ENCODE results near the gene THBD. TPM values are rescaled to one million over a fixed set of nuclear protein-coding genes. Genes with fewer than 3 reads are reported as not detected.

THBD gene
- total and polyA plus RNA-seq, 9 of the 15 experiments (the other 6 are each of a cell fraction or from before 2014, with no cell fraction given): 0.07 to 0.49 (median 0.33) TPM

DNA sequence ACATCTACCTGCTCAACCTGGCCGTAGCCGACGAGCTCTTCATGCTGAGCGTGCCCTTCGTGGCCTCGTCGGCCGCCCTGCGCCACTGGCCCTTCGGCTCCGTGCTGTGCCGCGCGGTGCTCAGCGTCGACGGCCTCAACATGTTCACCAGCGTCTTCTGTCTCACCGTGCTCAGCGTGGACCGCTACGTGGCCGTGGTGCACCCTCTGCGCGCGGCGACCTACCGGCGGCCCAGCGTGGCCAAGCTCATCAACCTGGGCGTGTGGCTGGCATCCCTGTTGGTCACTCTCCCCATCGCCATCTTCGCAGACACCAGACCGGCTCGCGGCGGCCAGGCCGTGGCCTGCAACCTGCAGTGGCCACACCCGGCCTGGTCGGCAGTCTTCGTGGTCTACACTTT lies 13.7 kb downstream of the THBD start:
- CTCF ChIA-PET (ENCODE audit: low intra/inter-chr PET ratio): no interaction called here
- Histone ChIP-seq H3K4me2 (ENCODE audit: insufficient read depth, low read length) (no peak overlapping the region), H3K9me3 (replicated peaks; ENCODE audit: control insufficient read depth, insufficient read depth, low read depth, low read length) (no peaks in the 10 kb centered on the region), H3K79me2 (ENCODE audit: control insufficient read depth, insufficient read depth, low read length) (no peaks in the 10 kb centered on the region), H3K4me1 (replicated peaks in 1 of 2; ENCODE audit: control insufficient read depth in 2 of 2, insufficient read depth in 2 of 2, low read length in 2 of 2) (no peaks in the 10 kb centered on the region; a peak in 1 of 5 replicates), H3K27ac (ENCODE audit: extremely low read depth, low read depth, low read length) (no peak overlapping the region), H4K20me1 (replicated peaks; ENCODE audit: control insufficient read depth, insufficient read depth, low read length) (no peaks in the 10 kb centered on the region), H3K9ac (ENCODE audit: insufficient read depth in 1 of 2, low read depth in 2 of 2, low read length in 2 of 2) (no peak overlapping the region), H3K36me3 (ENCODE audit: control insufficient read depth, insufficient read depth, low read length) (no peaks in the 10 kb centered on the region), H3K9me1 (ENCODE audit: control insufficient read depth, insufficient read depth, low read length) (no peaks in the 10 kb centered on the region), H2AFZ (ENCODE audit: low read depth, low read length) (no peak overlapping the region), H3K4me3 (no peak overlapping the region), H3K27me3 (ENCODE audit: control insufficient read depth in 2 of 2, insufficient read depth in 2 of 2, low read length in 2 of 2) (peaks cover 0 to 46% of the 10 kb centered on the region in 2 experiments; a peak in 3 of 5 replicates)
- intact Hi-C loops (cut with micrococcal nuclease) (no loop called here), in situ Hi-C loops (cut with MboI) (no loop called here)
- no peak for ATAC-seq
- BruUV-seq (replicated peaks): no TSS peak
- POLR2A ChIA-PET: no interaction called here
- FAIRE-seq: no peak
- 54% methylated on average over 9 of the region's 41 CpGs for WGBS (ENCODE audit: insufficient coverage, low coverage, missing lambda C conversion rate)
- DNase-seq (ENCODE audit: extremely low read depth in 1 of 4, low spot score in 3 of 4): no peak
- TF ChIP-seq, protein P1, sequence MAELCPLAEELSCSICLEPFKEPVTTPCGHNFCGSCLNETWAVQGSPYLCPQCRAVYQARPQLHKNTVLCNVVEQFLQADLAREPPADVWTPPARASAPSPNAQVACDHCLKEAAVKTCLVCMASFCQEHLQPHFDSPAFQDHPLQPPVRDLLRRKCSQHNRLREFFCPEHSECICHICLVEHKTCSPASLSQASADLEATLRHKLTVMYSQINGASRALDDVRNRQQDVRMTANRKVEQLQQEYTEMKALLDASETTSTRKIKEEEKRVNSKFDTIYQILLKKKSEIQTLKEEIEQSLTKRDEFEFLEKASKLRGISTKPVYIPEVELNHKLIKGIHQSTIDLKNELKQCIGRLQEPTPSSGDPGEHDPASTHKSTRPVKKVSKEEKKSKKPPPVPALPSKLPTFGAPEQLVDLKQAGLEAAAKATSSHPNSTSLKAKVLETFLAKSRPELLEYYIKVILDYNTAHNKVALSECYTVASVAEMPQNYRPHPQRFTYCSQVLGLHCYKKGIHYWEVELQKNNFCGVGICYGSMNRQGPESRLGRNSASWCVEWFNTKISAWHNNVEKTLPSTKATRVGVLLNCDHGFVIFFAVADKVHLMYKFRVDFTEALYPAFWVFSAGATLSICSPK (IDR thresholded peaks at IDR 0.05; ENCODE audit: borderline replicate concordance): no peak
- TF ChIP-seq TGIF2 (CRISPR knock-in tag; IDR thresholded peaks at IDR 0.05) (no peak), ZNF778 (CRISPR knock-in tag; IDR thresholded peaks at IDR 0.05) (no peak), SMAD1 (IDR thresholded peaks at IDR 0.05; ENCODE audit: low read depth, low read length, partially characterized antibody) (no peak), RBM14 (IDR thresholded peaks at IDR 0.05; ENCODE audit: borderline replicate concordance, insufficient read depth, low read depth, low read length) (no peak), ZFP30 (CRISPR knock-in tag; IDR thresholded peaks at IDR 0.05; ENCODE audit: borderline replicate concordance) (no peak)
- TF ChIP-seq, protein P2, sequence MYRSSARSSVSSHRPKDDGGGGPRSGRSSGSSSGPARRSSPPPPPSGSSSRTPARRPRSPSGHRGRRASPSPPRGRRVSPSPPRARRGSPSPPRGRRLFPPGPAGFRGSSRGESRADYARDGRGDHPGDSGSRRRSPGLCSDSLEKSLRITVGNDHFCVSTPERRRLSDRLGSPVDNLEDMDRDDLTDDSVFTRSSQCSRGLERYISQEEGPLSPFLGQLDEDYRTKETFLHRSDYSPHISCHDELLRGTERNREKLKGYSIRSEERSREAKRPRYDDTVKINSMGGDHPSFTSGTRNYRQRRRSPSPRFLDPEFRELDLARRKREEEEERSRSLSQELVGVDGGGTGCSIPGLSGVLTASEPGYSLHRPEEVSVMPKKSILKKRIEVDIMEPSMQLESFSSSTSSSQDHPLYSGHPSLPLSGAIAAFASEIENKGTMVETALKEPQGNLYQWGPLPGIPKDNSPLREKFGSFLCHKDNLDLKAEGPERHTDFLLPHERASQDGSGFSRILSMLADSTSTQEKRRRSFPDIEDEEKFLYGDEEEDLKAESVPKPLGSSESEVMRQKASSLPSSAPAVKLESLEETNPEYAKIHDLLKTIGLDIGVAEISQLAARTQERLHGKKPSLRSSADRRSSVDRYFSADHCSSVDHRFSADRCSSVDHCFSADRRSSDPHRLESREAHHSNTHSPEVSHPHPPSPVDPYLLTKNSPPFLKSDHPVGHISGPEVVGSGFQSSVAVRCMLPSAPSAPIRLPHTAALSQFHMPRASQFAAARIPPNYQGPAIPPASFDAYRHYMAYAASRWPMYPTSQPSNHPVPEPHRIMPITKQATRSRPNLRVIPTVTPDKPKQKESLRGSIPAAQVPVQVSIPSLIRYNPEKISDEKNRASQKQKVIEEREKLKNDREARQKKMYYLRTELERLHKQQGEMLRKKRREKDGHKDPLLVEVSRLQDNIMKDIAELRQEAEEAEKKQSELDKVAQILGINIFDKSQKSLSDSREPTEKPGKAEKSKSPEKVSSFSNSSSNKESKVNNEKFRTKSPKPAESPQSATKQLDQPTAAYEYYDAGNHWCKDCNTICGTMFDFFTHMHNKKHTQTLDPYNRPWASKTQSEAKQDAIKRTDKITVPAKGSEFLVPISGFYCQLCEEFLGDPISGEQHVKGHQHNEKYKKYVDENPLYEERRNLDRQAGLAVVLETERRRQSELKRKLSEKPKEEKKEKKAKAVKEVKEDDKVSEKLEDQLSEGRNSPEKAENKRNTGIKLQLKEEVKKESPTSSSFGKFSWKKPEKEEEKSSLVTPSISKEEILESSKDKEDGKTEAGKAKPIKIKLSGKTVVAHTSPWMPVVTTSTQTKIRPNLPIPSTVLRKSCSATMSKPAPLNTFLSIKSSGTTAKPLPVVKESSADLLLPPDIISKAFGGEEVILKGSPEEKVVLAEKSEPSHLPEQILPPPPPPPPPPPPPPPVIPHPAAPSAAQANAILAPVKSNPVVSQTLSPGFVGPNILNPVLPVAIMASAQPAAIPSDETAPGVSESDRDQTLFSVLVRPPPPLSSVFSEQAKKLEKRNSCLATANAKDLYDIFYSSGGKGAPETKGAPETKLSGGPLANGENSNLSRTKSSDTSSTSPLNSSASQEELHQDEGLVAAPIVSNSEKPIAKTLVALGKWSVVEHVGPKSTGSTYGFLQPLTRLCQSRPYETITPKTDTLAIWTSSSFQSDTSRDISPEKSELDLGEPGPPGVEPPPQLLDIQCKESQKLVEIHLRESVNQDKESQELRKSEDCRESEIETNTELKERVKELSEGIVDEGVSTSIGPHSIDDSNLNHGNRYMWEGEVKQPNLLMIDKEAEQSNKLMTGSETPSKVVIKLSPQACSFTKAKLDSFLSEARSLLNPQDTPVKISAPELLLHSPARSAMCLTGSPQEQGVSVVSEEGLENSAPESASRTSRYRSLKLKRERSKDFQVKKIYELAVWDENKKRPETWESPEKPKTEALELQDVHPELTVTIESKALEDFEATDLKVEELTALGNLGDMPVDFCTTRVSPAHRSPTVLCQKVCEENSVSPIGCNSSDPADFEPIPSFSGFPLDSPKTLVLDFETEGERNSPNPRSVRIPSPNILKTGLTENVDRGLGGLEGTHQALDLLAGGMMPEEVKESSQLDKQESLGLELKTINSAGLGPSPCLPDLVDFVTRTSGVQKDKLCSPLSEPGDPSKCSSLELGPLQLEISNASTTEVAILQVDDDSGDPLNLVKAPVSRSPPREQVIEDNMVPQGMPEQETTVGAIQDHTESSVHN (IDR thresholded peaks at IDR 0.05; ENCODE audit: borderline replicate concordance in 1 of 2, low read depth in 1 of 2): no peak
